Pericardium fibroblast (primary cell): ENCODE data around the gene PROP1. TPM values are rescaled to one million over a fixed set of nuclear protein-coding genes. Genes with fewer than 3 reads are reported as not detected.

Experiments
- total RNA-seq: library from RNA; depleted of rRNA; stranded (reverse); fragments of >200 nt; gene quantifications from 2 replicates; pipeline ENCODE4 v1.2.3, GENCODE V29; 2015

The PROP1 gene
- total RNA-seq: not detected in 2 replicates

DNA sequence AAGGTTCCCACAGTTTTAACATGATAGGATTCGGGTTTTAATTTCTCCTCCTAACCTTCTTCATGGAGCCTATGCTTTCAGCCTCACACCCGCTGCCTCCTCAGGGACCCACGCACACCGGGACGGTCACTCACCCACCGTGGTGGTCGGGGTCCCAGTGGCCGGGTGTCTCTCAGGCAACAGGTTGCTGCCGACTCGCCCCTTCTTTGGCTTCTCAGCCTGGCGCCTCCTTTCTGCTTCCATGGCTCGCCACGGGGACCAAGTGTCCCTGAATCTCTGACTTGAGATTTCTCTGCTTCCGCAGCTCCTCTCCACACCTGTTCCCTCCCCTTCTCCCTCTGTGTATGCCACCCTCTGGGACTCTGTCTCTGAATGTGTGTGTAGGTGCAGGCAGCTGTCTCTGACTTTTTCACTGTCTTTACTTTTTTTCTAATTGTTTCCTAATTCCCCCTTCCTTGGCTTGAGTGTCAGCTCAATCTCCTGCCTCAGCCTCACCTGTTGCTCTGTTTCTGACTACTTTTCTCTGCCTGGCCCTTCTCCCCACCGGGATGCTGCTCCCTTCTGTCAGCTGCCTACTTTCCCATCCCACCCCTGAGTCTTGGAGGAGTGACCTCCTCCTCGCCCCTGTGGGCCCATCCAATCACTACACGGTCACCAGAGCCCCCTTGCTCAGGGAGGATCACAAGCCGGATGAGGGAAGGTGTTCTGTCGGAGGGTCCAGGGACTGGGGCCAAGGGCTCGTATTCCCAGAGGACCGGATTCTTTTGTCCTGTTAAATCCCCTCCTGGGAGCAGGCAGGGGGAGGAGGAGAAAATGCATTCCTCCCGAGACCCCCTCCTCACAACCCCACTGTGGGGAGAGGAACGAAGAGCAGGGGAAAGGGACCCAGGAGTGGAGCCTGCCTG, at the start of gene PROP1:
TSS of gene PROP1 (minus strand) at position 552 of the 905 bp plus-strand sequence. CDS start at position 243, 309 bp downstream.

Other genes with a start within 250 kb of the PROP1 start
- gene FAM153A, start 213.3 kb downstream of the PROP1 start, total RNA-seq: 0.12 TPM in 1 of 2 replicates, not detected in the other
- under 0.01 and 1.4 TPM in 2 replicates for gene N4BP3, start 117.3 kb upstream of the PROP1 start, total RNA-seq
- gene RMND5B, start 134.8 kb upstream of the PROP1 start, total RNA-seq: 11.2 and 18.8 TPM in 2 replicates
- 201 and 220 TPM in 2 replicates for gene NHP2, start 157.6 kb upstream of the PROP1 start, total RNA-seq
- gene GMCL2, start 191.1 kb upstream of the PROP1 start, total RNA-seq: not detected in 2 replicates
- 50.1 and 68.3 TPM in 2 replicates for gene HNRNPAB, start 208.3 kb upstream of the PROP1 start, total RNA-seq
- 29.1 and 30.5 TPM in 2 replicates for gene PHYKPL, start 236.6 kb upstream of the PROP1 start, total RNA-seq